A204.1 (cell line): ENCODE measurements around the gene IQCK.

Experiments used
- FAIRE-seq: peaks from 2 replicates; lab custom pipeline; 2012; peaks lifted over from hg19 to GRCh38; lab: Jason Lieb, UNC

The IQCK gene

DNA sequence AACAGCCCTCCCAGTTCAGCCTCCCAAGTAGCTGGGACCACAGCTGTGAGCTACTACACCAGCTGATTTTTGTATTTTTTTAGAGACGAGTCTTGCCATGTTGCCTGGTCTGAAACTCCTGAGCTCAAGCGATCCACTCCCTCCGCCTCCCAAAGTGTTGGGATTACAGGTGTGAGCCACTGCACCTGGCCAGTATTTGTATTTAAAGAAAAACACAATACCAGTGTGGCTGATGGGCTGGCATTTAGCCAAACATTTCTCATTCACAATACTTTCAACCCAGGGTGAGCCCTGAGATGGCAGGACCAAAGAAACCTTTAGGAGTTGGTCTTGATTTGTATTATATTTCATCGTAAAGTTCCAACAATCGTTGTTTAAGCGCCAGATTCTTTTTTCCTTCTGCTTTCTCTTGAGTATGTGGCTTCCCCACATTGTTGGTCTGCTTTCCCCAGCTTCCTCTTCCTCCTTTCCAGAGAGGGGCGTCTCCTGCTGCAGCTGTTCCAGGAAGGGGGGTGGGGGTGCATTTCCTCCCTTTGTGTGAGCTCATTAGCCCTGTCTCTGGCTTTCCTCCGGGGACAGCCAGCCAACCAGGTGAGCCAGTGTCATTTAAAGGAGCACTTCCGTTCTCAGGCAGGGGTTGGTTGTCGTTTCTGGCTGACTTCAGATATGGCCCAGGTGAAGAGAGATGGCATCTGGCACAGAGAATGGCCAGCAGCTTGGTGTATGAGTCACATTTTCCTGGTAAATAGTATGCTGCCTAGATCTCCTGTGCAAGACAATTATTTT lies 86.7 kb downstream of the IQCK start:
- FAIRE-seq: no peak

DNA sequence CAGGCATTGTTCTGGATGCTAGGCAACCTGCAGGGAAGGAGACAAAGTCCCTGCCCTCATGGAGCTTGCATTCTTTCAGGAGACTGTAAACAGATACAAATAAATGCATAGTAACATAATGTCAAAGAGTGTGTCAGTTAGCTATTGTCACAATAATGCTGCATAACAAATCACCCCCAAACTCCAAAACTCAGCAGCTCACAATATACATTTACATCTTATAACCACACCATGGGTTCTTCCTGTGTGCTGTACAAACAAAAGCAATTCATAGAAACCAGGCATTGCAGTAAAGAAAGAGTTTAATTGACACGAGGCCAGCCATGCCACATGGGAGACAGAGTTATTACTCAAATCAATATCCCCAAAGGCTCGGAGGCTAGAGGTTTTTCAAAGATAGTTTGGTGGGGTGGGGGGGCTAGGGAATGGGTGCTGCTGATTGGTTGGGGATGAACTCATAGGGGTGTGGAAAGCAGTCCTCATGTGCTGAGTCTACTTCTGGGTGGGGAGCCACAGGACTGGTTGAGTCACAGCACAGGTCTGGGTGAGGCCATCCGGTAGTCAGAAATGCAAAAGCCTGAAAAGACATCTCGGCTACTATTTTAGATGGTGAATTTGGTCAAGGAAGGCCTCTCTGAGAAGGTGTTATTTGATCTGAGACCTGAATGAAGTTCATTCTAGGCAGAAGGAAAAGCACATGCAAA lies 87.5 kb downstream of the IQCK start:
- FAIRE-seq: no peak

DNA sequence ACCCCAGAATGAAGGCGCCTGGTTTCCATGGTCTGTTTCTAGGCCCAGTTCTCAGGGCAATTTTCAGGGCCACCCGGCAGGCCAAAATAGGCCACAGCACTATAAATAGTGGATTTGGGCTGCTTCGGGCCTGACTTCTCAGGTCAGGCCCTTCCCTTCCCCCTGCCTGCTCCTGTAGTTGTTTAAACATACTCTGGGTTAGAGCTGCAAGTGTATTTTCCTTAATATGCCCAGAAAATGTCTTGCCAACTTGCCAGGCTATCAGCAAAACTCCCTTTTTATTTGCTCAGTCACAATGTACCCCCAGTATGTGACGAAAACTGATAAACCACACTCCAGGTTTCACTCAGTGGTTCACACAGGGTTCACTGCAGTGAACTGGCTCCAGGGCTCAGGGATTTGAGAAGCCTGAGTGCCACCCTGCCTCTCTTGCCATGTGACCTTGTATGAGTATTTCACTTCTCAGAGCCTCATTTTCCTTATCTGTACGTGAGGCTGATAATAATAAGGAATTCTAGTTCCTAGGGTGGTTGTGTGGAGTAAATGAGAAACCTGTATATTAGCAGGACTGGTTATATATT lies 90.1 kb downstream of the IQCK start:
- no peak for FAIRE-seq

DNA sequence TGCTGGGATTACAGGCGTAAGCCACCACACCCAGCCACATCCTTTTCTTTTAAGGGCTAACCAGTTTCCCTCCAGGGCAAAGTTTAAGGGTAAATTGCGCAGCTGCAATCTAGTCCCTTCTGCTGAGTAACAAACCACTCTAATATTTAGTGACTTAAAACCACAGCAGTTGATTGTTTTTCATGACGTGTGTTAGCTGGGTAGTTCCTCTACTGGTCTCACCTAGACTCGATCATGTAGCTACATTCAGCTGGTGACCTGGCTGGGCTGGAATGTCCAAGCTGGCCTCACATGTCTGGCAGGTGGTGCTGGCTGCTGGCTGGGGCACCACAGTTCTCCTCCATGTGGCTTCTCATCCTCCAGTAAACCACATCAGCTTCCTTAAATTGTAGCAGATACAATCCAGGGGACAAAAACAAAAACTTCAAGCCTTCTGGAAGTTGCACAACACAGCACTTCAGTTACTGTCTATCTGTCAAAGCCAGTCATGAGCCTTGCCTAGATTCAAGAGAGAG lies 91.1 kb downstream of the IQCK start:
- no peak for FAIRE-seq

DNA sequence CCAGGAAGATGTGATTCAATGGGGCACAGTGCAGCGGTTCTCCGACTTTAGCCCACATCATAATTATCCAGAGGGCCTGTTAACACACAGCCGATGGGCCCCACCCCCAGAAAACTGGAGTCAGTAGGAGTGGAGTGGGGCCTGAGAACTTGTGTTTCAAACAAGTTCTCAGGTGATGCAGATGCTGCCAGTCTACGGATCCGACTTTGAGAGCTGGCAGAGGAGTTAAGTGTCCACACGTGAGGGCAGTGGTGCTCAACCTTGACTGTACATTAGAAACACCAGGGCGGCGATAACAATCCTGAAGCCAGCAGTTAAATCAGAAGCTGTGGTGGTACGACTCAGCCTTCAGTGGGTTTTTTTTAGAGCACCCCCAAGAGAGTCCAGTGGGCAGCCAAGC lies 91.6 kb downstream of the IQCK start:
- no peak for FAIRE-seq

- FAIRE-seq: no peak
Measured at GRCh38 chr16:19810817-19811731, 93.0 kb downstream of the IQCK start.

DNA sequence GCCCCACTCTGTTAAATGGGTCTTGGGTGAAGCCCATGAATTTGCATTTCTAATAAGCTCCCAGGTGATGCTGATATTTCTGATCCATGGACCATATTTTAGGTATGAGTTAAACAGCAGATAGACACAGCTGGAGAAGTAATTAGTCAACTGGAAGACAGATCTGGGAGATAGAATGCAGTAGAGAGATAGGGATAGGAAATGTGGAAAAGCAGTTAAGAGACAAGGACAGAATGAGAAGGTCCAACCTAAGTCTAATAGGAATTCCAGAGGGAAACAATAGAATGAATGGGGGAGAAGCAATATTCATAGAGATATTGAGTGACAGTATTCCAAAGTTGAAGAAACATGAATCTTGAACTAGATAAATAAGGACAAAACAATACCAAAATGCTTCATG lies 94.9 kb downstream of the IQCK start:
- no peak for FAIRE-seq

GRCh38 chr16:19815418-19815817 lies 97.3 kb downstream of the IQCK start:
- no peak for FAIRE-seq

- FAIRE-seq: no peak
Measured at GRCh38 chr16:19817122-19817521, 99.1 kb downstream of the IQCK start.

GRCh38 chr16:19817875-19818274 lies 99.8 kb downstream of the IQCK start:
- FAIRE-seq: no peak

GRCh38 chr16:19822533-19822932 lies 104.5 kb downstream of the IQCK start:
- FAIRE-seq: no peak

DNA sequence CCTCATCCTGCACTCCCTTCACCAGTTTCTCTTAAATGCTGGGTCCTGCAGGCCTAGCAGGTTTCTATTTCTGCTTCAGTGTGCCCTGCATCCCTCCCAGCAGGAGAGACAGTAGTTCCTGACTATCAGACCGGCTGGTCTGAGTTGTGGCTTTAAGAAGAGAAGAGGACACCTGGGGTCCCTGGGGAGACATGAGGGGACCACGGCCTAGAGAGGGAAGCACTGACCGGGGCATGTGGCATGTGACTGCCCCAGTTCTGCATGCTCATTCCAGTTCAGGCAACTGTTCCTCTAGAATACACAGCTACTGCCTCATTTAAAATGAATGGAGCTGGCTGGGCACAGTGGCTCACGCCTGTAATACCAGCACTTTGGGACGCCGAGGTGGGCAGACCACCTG lies 105.3 kb downstream of the IQCK start:
- FAIRE-seq: no peak

GRCh38 chr16:19824216-19824615 lies 106.1 kb downstream of the IQCK start:
- FAIRE-seq: no peak

GRCh38 chr16:19829844-19830692 lies 112.0 kb downstream of the IQCK start:
- FAIRE-seq: no peak

DNA sequence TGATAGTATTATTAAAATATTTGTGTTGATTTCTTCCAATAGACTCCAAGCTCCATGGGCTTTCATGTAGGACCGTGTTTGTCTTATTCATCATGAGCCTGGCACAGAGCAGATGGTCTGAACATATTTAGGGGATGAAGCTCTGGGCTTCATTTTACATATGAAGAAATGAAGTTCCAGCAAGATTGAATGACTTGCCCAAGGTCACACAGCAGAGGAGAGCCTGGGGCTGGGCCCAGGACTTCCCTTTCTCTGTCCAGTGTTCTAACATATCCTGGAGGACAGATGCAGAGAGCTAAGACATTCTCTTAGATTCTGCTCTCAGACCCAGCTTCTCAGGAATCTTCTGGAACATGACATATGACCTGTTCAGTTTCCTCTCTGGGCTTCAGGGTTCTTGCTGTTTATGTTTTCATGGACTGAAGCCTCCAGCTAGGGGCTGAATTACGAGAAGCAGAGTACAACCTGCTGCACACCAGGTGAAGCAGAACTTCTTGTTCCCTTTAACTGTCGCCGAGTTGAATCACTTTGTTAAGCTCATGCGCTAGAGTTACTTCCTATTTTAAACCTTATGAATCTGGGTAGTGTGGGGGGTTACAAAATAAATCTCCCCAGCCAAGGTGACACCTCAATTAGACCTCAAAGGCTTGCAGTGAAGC lies 113.0 kb downstream of the IQCK start:
- no peak for FAIRE-seq

DNA sequence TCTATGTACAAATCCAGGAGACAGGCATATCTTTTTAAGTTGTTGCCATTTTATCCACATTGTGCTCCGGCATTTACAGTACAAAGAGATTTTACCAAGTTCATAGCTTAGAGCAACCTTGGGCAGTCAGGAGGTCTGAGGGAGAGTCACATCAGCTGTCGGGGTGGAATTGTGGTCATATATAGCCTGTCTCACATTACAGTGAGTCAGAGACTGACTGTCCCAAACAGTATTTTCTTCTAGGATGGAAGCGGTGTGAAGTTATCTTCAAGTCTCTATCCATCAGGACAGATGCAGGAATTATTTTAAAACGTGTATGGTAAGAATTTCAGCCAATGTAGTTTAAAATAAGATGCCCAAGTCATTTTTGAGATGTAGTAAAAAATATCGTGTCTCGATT lies 113.6 kb downstream of the IQCK start:
- FAIRE-seq: no peak

DNA sequence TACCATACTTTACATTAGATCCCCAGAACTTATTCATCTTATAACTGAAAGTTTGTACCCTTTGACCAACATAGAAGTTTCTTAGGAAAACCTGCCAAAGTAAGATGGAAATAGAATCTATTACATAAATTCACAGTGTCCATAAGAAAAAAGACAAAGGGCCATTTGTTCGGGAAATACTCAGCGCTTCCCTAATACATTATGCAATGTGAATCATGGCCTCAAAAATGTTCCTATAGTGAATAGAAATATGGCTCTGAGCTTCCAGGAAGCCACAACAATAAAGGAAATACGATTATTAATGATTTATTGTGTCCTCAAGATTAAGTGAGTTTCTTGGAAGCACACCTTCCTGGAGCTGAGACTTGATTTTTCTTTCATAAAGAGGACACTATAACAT lies 115.1 kb downstream of the IQCK start:
- FAIRE-seq: no peak

DNA sequence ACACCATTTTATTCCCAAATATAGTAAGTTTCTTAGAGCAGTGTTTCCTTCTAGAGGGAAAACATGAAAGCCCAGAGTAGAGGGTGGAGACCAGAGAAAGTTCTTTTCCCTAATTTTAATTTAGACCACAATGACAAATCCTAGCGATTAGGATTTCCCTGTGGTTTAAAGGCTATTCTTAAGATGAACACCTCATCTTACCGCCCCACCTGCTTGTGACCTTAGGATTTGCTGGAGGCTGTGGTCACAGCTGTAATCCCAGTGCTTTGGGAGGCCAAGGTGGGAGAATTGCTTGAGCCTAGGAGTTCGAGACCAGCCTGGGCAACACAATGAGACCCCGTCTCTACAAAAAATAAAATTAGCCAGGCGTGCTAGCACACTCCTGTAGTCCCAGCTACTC lies 115.5 kb downstream of the IQCK start:
- FAIRE-seq: no peak

DNA sequence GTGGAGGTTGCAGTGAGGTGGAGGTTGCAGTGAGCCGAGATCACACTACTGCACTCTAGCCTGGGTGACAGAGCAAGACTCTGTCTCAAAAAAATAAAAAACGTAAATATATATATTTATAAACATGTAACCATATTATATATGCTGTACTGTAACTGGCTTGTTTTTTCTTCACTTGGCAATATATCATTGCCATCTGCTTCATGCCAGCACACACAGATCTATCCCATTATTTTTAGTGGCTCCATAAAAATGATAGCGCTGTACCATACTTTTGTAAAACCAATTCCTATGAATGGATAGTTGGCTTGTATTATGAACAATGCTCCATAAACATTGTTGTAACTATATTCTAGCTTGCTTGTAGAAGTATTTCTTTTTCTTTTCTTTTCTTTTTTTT lies 117.1 kb downstream of the IQCK start:
- FAIRE-seq: no peak

GRCh38 chr16:19835968-19836421 lies 117.9 kb downstream of the IQCK start:
- no peak for FAIRE-seq
